SK-N-SH (cell line): ENCODE results near the gene SLC66A2. TPM values are rescaled to one million over a fixed set of nuclear protein-coding genes. Genes with fewer than 3 reads are reported as not detected.

Experiments used
- CTCF ChIA-PET: fragments of 300-600, 350-600 bp; formaldehyde crosslinking; extraction: SDS; loops from one replicate; lab custom pipeline; 2021; lab: Yijun Ruan, JAX
- POLR2A ChIA-PET: fragments of 350-600 bp; sonication (Branson Sonifier 250); formaldehyde crosslinking; extraction: SDS; loops from one replicate; lab custom pipeline; 2020; ENCODE audit warnings: antibody characterized with exemption, inconsistent platforms; lab: Yijun Ruan, JAX
- DNase-seq: peaks from one replicate; pipeline ENCODE4 v3.0.0; 2012
- H2AFZ ChIP-seq: fragments of 200-600 bp; sonication (generic); 2 replicates; pipeline ENCODE4 v1.8.1; 2016; ENCODE audit warnings: antibody characterized with exemption, mild to moderate bottlenecking, low read depth
- H3F3A ChIP-seq: fragments of 200-600 bp; sonication (generic); replicated peaks from 2 replicates; pipeline ENCODE3; 2016; ENCODE audit warnings: antibody characterized with exemption, mild to moderate bottlenecking; ENCODE audit not compliant: insufficient read depth
- H3K27ac ChIP-seq, 2 experiments: fragments of 200-500 bp in 1 of 2; fragments of 200-600 bp in 1 of 2; sonication (Bioruptor generic) in 1 of 2; sonication (generic), shearing (Covaris generic) in 1 of 2; 2 replicates each; pipeline versions ENCODE4 v1.5.1 to v1.6.1; 2014 to 2016; ENCODE audit warnings: low read depth in 2 of 2, inconsistent platforms in 1 of 2, low read length in 1 of 2, mild to moderate bottlenecking in 1 of 2, mixed read lengths in 1 of 2
- H3K27me3 ChIP-seq: fragments of 200-600 bp; sonication (generic), shearing (Covaris generic); 2 replicates; pipeline ENCODE4 v1.6.1; 2016; ENCODE audit warnings: mixed run types; ENCODE audit not compliant: insufficient read depth
- H3K36me3 ChIP-seq, 2 experiments: fragments of 200-500 bp in 1 of 2; fragments of 200-600 bp in 1 of 2; sonication (Bioruptor generic) in 1 of 2; sonication (generic) in 1 of 2; replicated peaks in 1 of 2; 2 replicates each; pipeline versions ENCODE3 to v1.5.1; 2014 to 2016; ENCODE audit warnings: low read length in 1 of 2, mild to moderate bottlenecking in 1 of 2; ENCODE audit not compliant: insufficient read depth in 2 of 2, control insufficient read depth in 1 of 2
- H3K4me1 ChIP-seq, 2 experiments: fragments of 200-500 bp in 1 of 2; fragments of 200-600 bp in 1 of 2; sonication (Bioruptor generic) in 1 of 2; sonication (generic), shearing (Covaris generic) in 1 of 2; 2 replicates each; pipeline versions ENCODE4 v1.5.1 to v1.6.1; 2014 to 2016; ENCODE audit warnings: low read depth in 1 of 2, low read length in 1 of 2, mixed run types in 1 of 2; ENCODE audit not compliant: insufficient read depth in 2 of 2, control insufficient read depth in 1 of 2
- H3K4me2 ChIP-seq: fragments of 200-600 bp; sonication (generic), shearing (Covaris generic); 2 replicates; pipeline ENCODE4 v1.6.1; 2017; ENCODE audit warnings: mixed run types
- H3K4me3 ChIP-seq, 2 experiments: fragments of 200-500 bp in 1 of 2; fragments of 200-600 bp in 1 of 2; sonication (Bioruptor generic) in 1 of 2; sonication (generic), shearing (Covaris generic) in 1 of 2; 2 replicates each; pipeline versions ENCODE4 v1.5.1 to v1.8.1; 2014 to 2016; ENCODE audit warnings: low read depth in 2 of 2, inconsistent platforms in 1 of 2, low read length in 1 of 2, mild to moderate bottlenecking in 1 of 2, mixed read lengths in 1 of 2, moderate library complexity in 1 of 2
- H3K79me2 ChIP-seq: fragments of 200-600 bp; sonication (generic); 2 replicates; pipeline ENCODE4 v1.8.1; 2017; ENCODE audit warnings: mild to moderate bottlenecking; ENCODE audit not compliant: insufficient read depth
- H3K9ac ChIP-seq: fragments of 200-600 bp; sonication (generic); 2 replicates; pipeline ENCODE4 v1.6.1; 2017; ENCODE audit warnings: mixed run types
- H3K9me2 ChIP-seq: fragments of 200-600 bp; sonication (generic); 2 replicates; pipeline ENCODE4 v1.6.1; 2017; ENCODE audit warnings: mixed run types
- H3K9me3 ChIP-seq: fragments of 200-600 bp; sonication (generic); 2 replicates; pipeline ENCODE4 v1.6.1; 2017; ENCODE audit warnings: mixed run types, mild to moderate bottlenecking, moderate library complexity
- H4K20me1 ChIP-seq: fragments of 200-600 bp; sonication (generic); 2 replicates; pipeline ENCODE4 v1.6.1; 2017; ENCODE audit warnings: mild to moderate bottlenecking, mixed run types; ENCODE audit not compliant: insufficient read depth
- CHD2 ChIP-seq: fragments of 150-350 bp; IDR thresholded peaks from 2 replicates; pipeline ENCODE4 v1.6.1; 2018; ENCODE audit warnings: low read length; ENCODE audit not compliant: partially characterized antibody
- FOXJ3 ChIP-seq: sonication (generic); formaldehyde crosslinking; IDR thresholded peaks from 2 replicates; pipeline ENCODE4 v1.5.1; 2020; ENCODE audit warnings: mild to moderate bottlenecking, missing genetic modification reagents
- FOXM1 ChIP-seq: IDR thresholded peaks from 2 replicates; pipeline ENCODE4 v1.4.0; 2012; ENCODE audit warnings: low read depth, mild to moderate bottlenecking
- GATA2 ChIP-seq: sonication (generic); formaldehyde crosslinking; IDR thresholded peaks from 2 replicates; pipeline ENCODE4 v1.5.0; 2020; ENCODE audit warnings: mild to moderate bottlenecking, missing genetic modification reagents
- JUND ChIP-seq: IDR thresholded peaks from 2 replicates; pipeline ENCODE4 v1.4.0; 2012
- NRF1 ChIP-seq: IDR thresholded peaks from 2 replicates; pipeline ENCODE4 v1.6.1; 2012; ENCODE audit warnings: low read depth, mild to moderate bottlenecking, low read length
- RFX5 ChIP-seq: IDR thresholded peaks from 2 replicates; pipeline ENCODE4 v1.6.1; 2012; ENCODE audit warnings: mild to moderate bottlenecking, improper control_type of control experiment, low read length
- RXRA ChIP-seq: IDR thresholded peaks from 2 replicates; pipeline ENCODE4 v1.4.0; 2012; ENCODE audit warnings: low read depth, mild to moderate bottlenecking, borderline replicate concordance
- SMC3 ChIP-seq: IDR thresholded peaks from 2 replicates; pipeline ENCODE4 v1.6.1; 2012; ENCODE audit warnings: low read depth, low read length, improper control_type of control experiment
- TCF12 ChIP-seq: IDR thresholded peaks from 2 replicates; pipeline ENCODE4 v1.4.0; 2012
- YY1 ChIP-seq: IDR thresholded peaks from 2 replicates; pipeline ENCODE4 v1.4.0; 2012; ENCODE audit warnings: low read depth, mild to moderate bottlenecking
- WGBS: methylation state at CpG from one replicate; pipeline ENCODE4 v1.1.6; 2017; ENCODE audit warnings: low lambda C conversion rate; 5-methylcytosine and 5-hydroxymethylcytosine counted together
- polyA plus RNA-seq, 3 experiments: library from polyadenylated mRNA; depleted of rRNA; stranded (reverse); fragments of >200 nt; gene quantifications; 2 replicates each; pipeline ENCODE4 v1.2.3, GENCODE V29; 2012
- TF ChIP-seq, protein P1 (sequence below): IDR thresholded peaks from 2 replicates; pipeline ENCODE4 v1.6.1; 2012; ENCODE audit warnings: mild to moderate bottlenecking, low read depth, low read length, moderate library complexity
- TF ChIP-seq, protein P2 (sequence below): fragments of 200-600 bp; sonication (generic); IDR thresholded peaks from 2 replicates; pipeline ENCODE4 v1.6.1; 2017; ENCODE audit warnings: antibody characterized with exemption, mild to moderate bottlenecking, moderate library complexity
- TF ChIP-seq, protein P3 (sequence below): IDR thresholded peaks from 2 replicates; pipeline ENCODE4 v1.4.0; 2012; ENCODE audit warnings: low read depth
- TF ChIP-seq, protein P4 (sequence below): fragments of 150-350 bp; IDR thresholded peaks from 2 replicates; pipeline ENCODE4 v1.6.1; 2016; ENCODE audit warnings: mild to moderate bottlenecking, low read depth, low read length
- TF ChIP-seq, protein P5 (sequence below): IDR thresholded peaks from 2 replicates; pipeline ENCODE4; 2012

Gene SLC66A2
- polyA plus RNA-seq, 1 of the 3 experiments (the other 2 are of a cell fraction) = 14.5 TPM

DNA sequence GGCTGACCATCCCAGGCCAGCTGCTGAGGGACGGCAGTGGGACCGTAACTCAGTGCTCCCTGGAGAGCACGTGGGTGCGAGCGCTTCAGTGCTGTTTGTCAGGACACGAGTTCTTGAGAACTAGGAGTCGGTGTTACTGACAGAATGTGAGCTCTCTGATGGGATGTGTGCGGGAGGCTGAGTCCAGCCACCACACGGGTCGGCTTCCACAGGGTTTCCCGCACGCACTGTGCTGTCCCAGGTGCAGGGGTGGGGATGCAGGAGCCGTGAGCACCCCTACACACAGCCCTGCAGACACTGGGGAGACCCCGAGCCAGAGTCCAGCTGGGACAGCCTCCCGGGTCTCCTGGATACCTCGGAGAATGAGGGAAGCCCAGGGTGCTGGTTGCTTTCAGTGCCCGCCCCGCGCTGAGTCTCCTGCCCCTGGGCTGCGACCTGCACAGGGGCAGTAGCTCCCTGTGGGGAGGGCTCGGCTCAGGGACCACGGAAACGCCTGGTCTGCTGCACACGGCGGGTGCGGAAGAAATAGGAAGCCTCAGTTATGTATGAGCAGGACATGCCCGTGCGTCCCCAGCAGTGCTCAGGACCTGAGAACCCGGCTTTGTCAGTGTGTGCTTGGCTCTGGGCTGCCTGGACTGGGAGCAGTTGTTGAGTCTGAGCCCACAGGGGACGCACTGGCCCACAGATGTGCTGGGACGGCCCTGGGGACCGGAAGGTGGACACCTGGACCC lies 82.5 kb downstream of the SLC66A2 start:
- no peak overlapping the region for H3K27ac ChIP-seq
- WGBS = 20% methylated on average over 7 of the region's 32 CpGs
- no peaks in the 10 kb centered on the region for H3K36me3 ChIP-seq
- no peak overlapping the region for H3K4me3 ChIP-seq
- H3K27me3 ChIP-seq = peaks cover 35% of the 10 kb centered on the region; the same call in 1 of the 2 replicates
- TF ChIP-seq NRF1 = no peak
- no peak overlapping the region for H3K9ac ChIP-seq
- no peaks in the 10 kb centered on the region for H3K4me1 ChIP-seq
- H2AFZ ChIP-seq = no peak overlapping the region
- no peaks in the 10 kb centered on the region for H4K20me1 ChIP-seq
- no peak overlapping the region for H3K4me2 ChIP-seq
- H3K9me2 ChIP-seq = no peaks in the 10 kb centered on the region
- H3K79me2 ChIP-seq = no peaks in the 10 kb centered on the region
- no peaks in the 10 kb centered on the region for H3F3A ChIP-seq
- CTCF ChIA-PET = interaction anchor here (0.7 to 1.6 kb wide), 2 partner anchors 16 to 99 kb away, joined by 3 read pairs; no protein-coding TSS in a partner anchor
- POLR2A ChIA-PET = no interaction called here
- DNase-seq = no peak
- H3K9me3 ChIP-seq = no peaks in the 10 kb centered on the region

DNA sequence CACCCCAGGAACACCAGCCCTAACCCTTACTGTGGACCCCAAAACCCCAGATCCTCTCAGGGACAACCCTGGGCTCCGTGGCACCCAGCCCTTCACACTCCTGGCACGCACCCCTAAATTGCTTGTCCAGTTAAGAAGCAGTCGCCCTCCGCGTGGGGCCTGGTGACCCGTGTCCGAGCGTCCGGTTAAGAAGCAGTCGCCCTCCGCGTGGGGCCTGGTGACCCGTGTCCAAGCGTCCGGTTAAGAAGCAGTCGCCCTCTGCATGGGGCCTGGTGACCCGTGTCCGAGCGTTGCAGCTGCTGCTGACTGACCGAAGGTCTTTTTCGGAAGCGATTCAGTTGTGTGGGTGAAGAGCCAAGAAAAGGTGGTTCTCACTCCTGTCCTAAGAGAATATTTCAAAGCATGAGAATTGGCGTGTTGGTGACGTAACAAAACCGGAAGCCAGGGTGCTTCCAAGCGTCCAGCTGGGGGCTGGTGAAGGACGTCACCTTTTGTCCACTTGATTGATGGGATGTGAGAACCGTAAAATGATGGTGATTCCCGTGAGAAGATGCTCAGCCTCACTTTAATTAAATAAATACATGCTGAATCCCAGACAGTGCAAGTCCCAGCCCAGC lies 83.2 kb downstream of the SLC66A2 start:
- ChIA-PET POLR2A (no interaction called here), CTCF (interaction anchor here (1.6 kb wide), 1 partner anchor 15 kb away, joined by 3 read pairs; no protein-coding TSS in a partner anchor)
- Histone ChIP-seq H4K20me1 (no peaks in the 10 kb centered on the region), H3K36me3 (no peaks in the 10 kb centered on the region), H3K4me3 (no peak overlapping the region), H3K9ac (no peak overlapping the region), H3K4me2 (no peak overlapping the region), H3K27ac (no peak overlapping the region), H2AFZ (no peak overlapping the region), H3K79me2 (no peaks in the 10 kb centered on the region), H3K9me3 (no peaks in the 10 kb centered on the region), H3K27me3 (peaks cover 29% of the 10 kb centered on the region; the same call in 1 of the 2 replicates), H3K4me1 (no peaks in the 10 kb centered on the region), H3K9me2 (no peaks in the 10 kb centered on the region), H3F3A (no peaks in the 10 kb centered on the region)
- TF ChIP-seq, protein P1, sequence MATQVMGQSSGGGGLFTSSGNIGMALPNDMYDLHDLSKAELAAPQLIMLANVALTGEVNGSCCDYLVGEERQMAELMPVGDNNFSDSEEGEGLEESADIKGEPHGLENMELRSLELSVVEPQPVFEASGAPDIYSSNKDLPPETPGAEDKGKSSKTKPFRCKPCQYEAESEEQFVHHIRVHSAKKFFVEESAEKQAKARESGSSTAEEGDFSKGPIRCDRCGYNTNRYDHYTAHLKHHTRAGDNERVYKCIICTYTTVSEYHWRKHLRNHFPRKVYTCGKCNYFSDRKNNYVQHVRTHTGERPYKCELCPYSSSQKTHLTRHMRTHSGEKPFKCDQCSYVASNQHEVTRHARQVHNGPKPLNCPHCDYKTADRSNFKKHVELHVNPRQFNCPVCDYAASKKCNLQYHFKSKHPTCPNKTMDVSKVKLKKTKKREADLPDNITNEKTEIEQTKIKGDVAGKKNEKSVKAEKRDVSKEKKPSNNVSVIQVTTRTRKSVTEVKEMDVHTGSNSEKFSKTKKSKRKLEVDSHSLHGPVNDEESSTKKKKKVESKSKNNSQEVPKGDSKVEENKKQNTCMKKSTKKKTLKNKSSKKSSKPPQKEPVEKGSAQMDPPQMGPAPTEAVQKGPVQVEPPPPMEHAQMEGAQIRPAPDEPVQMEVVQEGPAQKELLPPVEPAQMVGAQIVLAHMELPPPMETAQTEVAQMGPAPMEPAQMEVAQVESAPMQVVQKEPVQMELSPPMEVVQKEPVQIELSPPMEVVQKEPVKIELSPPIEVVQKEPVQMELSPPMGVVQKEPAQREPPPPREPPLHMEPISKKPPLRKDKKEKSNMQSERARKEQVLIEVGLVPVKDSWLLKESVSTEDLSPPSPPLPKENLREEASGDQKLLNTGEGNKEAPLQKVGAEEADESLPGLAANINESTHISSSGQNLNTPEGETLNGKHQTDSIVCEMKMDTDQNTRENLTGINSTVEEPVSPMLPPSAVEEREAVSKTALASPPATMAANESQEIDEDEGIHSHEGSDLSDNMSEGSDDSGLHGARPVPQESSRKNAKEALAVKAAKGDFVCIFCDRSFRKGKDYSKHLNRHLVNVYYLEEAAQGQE = no peak
- TF ChIP-seq TCF12 (no peak), FOXM1 (no peak), FOXJ3 (no peak), RXRA (no peak), YY1 (no peak), JUND (no peak), GATA2 (CRISPR knock-in tag) (no peak), RFX5 (no peak), SMC3 (no peak), CHD2 (no peak)
- TF ChIP-seq, protein P2, sequence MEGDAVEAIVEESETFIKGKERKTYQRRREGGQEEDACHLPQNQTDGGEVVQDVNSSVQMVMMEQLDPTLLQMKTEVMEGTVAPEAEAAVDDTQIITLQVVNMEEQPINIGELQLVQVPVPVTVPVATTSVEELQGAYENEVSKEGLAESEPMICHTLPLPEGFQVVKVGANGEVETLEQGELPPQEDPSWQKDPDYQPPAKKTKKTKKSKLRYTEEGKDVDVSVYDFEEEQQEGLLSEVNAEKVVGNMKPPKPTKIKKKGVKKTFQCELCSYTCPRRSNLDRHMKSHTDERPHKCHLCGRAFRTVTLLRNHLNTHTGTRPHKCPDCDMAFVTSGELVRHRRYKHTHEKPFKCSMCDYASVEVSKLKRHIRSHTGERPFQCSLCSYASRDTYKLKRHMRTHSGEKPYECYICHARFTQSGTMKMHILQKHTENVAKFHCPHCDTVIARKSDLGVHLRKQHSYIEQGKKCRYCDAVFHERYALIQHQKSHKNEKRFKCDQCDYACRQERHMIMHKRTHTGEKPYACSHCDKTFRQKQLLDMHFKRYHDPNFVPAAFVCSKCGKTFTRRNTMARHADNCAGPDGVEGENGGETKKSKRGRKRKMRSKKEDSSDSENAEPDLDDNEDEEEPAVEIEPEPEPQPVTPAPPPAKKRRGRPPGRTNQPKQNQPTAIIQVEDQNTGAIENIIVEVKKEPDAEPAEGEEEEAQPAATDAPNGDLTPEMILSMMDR = no peak
- TF ChIP-seq, protein P3, sequence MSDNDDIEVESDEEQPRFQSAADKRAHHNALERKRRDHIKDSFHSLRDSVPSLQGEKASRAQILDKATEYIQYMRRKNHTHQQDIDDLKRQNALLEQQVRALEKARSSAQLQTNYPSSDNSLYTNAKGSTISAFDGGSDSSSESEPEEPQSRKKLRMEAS = no peak
- TF ChIP-seq, protein P4, sequence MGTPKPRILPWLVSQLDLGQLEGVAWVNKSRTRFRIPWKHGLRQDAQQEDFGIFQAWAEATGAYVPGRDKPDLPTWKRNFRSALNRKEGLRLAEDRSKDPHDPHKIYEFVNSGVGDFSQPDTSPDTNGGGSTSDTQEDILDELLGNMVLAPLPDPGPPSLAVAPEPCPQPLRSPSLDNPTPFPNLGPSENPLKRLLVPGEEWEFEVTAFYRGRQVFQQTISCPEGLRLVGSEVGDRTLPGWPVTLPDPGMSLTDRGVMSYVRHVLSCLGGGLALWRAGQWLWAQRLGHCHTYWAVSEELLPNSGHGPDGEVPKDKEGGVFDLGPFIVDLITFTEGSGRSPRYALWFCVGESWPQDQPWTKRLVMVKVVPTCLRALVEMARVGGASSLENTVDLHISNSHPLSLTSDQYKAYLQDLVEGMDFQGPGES = no peak
- TF ChIP-seq, protein P5, sequence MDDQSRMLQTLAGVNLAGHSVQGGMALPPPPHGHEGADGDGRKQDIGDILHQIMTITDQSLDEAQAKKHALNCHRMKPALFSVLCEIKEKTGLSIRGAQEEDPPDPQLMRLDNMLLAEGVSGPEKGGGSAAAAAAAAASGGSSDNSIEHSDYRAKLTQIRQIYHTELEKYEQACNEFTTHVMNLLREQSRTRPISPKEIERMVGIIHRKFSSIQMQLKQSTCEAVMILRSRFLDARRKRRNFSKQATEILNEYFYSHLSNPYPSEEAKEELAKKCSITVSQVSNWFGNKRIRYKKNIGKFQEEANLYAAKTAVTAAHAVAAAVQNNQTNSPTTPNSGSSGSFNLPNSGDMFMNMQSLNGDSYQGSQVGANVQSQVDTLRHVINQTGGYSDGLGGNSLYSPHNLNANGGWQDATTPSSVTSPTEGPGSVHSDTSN = no peak
- no peak for DNase-seq
- WGBS = 51% methylated on average over 14 of the region's 29 CpGs
